IMR-90 (cell line): ENCODE data around the gene POU2AF2. TPM values are rescaled to one million over a fixed set of nuclear protein-coding genes. Genes with fewer than 3 reads are reported as not detected.

ENCODE experiments used
- ATAC-seq: fragments of 200-7000 bp; cut with Tn5 transposase; 2 replicates; pipeline ENCODE4 v1.9.1; 2020; ENCODE audit warnings: low read depth, mild to moderate bottlenecking, moderate library complexity
- BruUV-seq: library from RNA; stranded (reverse); fragments of 400-500 nt; replicated peaks from 2 replicates; lab custom pipeline; 2021; lab: Mats Ljungman, UMichigan
- CTCF ChIA-PET: fragments of 300-600 bp; formaldehyde crosslinking; extraction: SDS; loops from one replicate; lab custom pipeline; 2021; ENCODE audit warnings: antibody characterized with exemption; lab: Yijun Ruan, JAX
- POLR2A ChIA-PET: fragments of 300-600 bp; sonication (Branson Sonifier 250); formaldehyde crosslinking; loops from one replicate; lab custom pipeline; 2022; ENCODE audit warnings: antibody characterized with exemption; ENCODE audit not compliant: unreplicated experiment; lab: Charles Lee
- DNase-seq: peaks from one replicate; pipeline ENCODE4 v3.0.0; 2013
- H2AFZ ChIP-seq: replicated peaks from 2 replicates; pipeline ENCODE3; 2013; ENCODE audit warnings: low read length, mild to moderate bottlenecking; ENCODE audit not compliant: poor library complexity
- H2AK5ac ChIP-seq: 2 replicates; pipeline ENCODE4 v1.6.1; 2013; ENCODE audit warnings: low read depth, low read length, inconsistent platforms
- H2AK9ac ChIP-seq: replicated peaks from 2 replicates; pipeline ENCODE3; 2013; ENCODE audit warnings: mild to moderate bottlenecking, low read depth, low read length, moderate library complexity; ENCODE audit not compliant: poor library complexity
- H2BK120ac ChIP-seq: 2 replicates; pipeline ENCODE4 v1.6.1; 2013; ENCODE audit warnings: low read depth, low read length, inconsistent platforms
- H2BK15ac ChIP-seq: 3 replicates; pipeline ENCODE4 v1.6.1; 2013; ENCODE audit warnings: low read depth, low read length, inconsistent platforms
- H2BK20ac ChIP-seq: 2 replicates; pipeline ENCODE4 v1.6.1; 2013; ENCODE audit warnings: low read depth, mild to moderate bottlenecking, inconsistent platforms, low read length, moderate library complexity
- H2BK5ac ChIP-seq: 2 replicates; pipeline ENCODE4 v1.6.1; 2013; ENCODE audit warnings: mild to moderate bottlenecking, low read depth, low read length, inconsistent platforms; ENCODE audit not compliant: poor library complexity, severe bottlenecking
- H3K14ac ChIP-seq: replicated peaks from 2 replicates; pipeline ENCODE4 v1.6.1; 2013; ENCODE audit warnings: low read depth, low read length, inconsistent platforms
- H3K18ac ChIP-seq: 2 replicates; pipeline ENCODE4 v1.6.1; 2013; ENCODE audit warnings: low read depth, low read length, control low read depth
- H3K23ac ChIP-seq: 2 replicates; pipeline ENCODE4 v1.6.1; 2013; ENCODE audit warnings: low read depth, low read length, inconsistent platforms
- H3K27ac ChIP-seq: 2 replicates; pipeline ENCODE4 v1.5.1; 2013; ENCODE audit warnings: mild to moderate bottlenecking, control low read depth, low read length; ENCODE audit not compliant: insufficient read depth
- H3K27me3 ChIP-seq: 2 replicates; pipeline ENCODE4 v1.6.1; 2013; ENCODE audit warnings: low read length; ENCODE audit not compliant: control insufficient read depth, insufficient read depth
- H3K36me3 ChIP-seq: 2 replicates; pipeline ENCODE4 v1.6.1; 2013; ENCODE audit warnings: low read length, mixed read lengths; ENCODE audit not compliant: control insufficient read depth, insufficient read depth
- H3K4ac ChIP-seq: 2 replicates; pipeline ENCODE4 v1.6.1; 2013; ENCODE audit warnings: low read depth, low read length, inconsistent platforms
- H3K4me1 ChIP-seq: 2 replicates; pipeline ENCODE4 v1.6.1; 2013; ENCODE audit warnings: low read length, mixed read lengths; ENCODE audit not compliant: control insufficient read depth, insufficient read depth
- H3K4me2 ChIP-seq: 2 replicates; pipeline ENCODE4 v1.6.1; 2013; ENCODE audit warnings: low read depth, mild to moderate bottlenecking, control low read depth, low read length, moderate library complexity
- H3K4me3 ChIP-seq: 2 replicates; pipeline ENCODE4 v1.5.1; 2013; ENCODE audit warnings: low read depth, mild to moderate bottlenecking, control low read depth, low read length, moderate library complexity; ENCODE audit not compliant: insufficient read depth
- H3K56ac ChIP-seq: 2 replicates; pipeline ENCODE4 v1.6.1; 2013; ENCODE audit warnings: low read length, inconsistent platforms; ENCODE audit not compliant: insufficient read depth; ENCODE audit errors: extremely low read depth
- H3K79me1 ChIP-seq, 2 experiments: 2 replicates each; pipeline ENCODE4 v1.6.1; 2013; ENCODE audit warnings: low read length in 2 of 2, inconsistent platforms in 1 of 2, low read depth in 1 of 2
- H3K9ac ChIP-seq: 2 replicates; pipeline ENCODE4 v1.6.1; 2013; ENCODE audit warnings: low read depth, low read length, control low read depth
- H3K9me1 ChIP-seq: 2 replicates; pipeline ENCODE4 v1.6.1; 2013; ENCODE audit warnings: low read length, inconsistent platforms; ENCODE audit not compliant: insufficient read depth
- H3K9me3 ChIP-seq: 2 replicates; pipeline ENCODE4 v1.6.1; 2013; ENCODE audit warnings: low read length; ENCODE audit not compliant: control insufficient read depth, insufficient read depth
- H4K20me1 ChIP-seq: 2 replicates; pipeline ENCODE4 v1.6.1; 2013; ENCODE audit warnings: low read length, inconsistent platforms; ENCODE audit not compliant: insufficient read depth
- H4K5ac ChIP-seq: 2 replicates; pipeline ENCODE4 v1.6.1; 2013; ENCODE audit warnings: mild to moderate bottlenecking, low read depth, low read length, control low read depth
- H4K8ac ChIP-seq, 2 experiments: 2 replicates each; pipeline ENCODE4 v1.6.1; 2013; ENCODE audit warnings: low read depth in 2 of 2, low read length in 2 of 2, control low read depth in 1 of 2, inconsistent platforms in 1 of 2
- H4K91ac ChIP-seq: 2 replicates; pipeline ENCODE4 v1.6.1; 2013; ENCODE audit warnings: low read depth, low read length, inconsistent platforms; ENCODE audit not compliant: insufficient read depth
- POLR2A ChIP-seq: IDR thresholded peaks from 2 replicates; pipeline ENCODE4 v1.6.1; 2012; ENCODE audit warnings: mild to moderate bottlenecking, low read depth, low read length
- RAD21 ChIP-seq: IDR thresholded peaks from 2 replicates; pipeline ENCODE4 v1.6.1; 2012; ENCODE audit warnings: low read length, improper control_type of control experiment
- RFX5 ChIP-seq: IDR thresholded peaks from 2 replicates; pipeline ENCODE4 v1.8.0; 2012; ENCODE audit warnings: low read depth, mild to moderate bottlenecking, low read length, moderate library complexity
- USF2 ChIP-seq: fragments of 150-350 bp; IDR thresholded peaks from 2 replicates; pipeline ENCODE4 v1.6.1; 2017; ENCODE audit warnings: mild to moderate bottlenecking, antibody characterized with exemption, low read length, low read depth
- WGBS, 2 experiments: methylation state at CpG; one replicate each; pipeline versions ENCODE4 v1.1.5 to v1.1.7; 2013; ENCODE audit warnings: missing lambda C conversion rate in 2 of 2; ENCODE audit not compliant: insufficient read length in 1 of 2; ENCODE audit errors: extremely low coverage in 2 of 2; 5-methylcytosine and 5-hydroxymethylcytosine counted together
- dilution Hi-C: fragments of 300-500 bp; cut with HindIII; formaldehyde crosslinking; loops from one replicate; pipeline ENCODE4 v1.14.3; 2018; ENCODE audit warnings: low sequenced_read_pairs; ENCODE audit not compliant: unreplicated experiment
- in situ Hi-C: fragments of 300-500 bp; cut with MboI; formaldehyde crosslinking; loops from 3 replicates; pipeline ENCODE4 v1.14.3; 2019; ENCODE audit warnings: low sequenced_read_pairs, inconsistent platforms, mixed read lengths
- intact Hi-C: fragments of 100-400 bp; cut with micrococcal nuclease; formaldehyde crosslinking; loops from 2 replicates; pipeline ENCODE4 v1.10.0; 2022
- polyA plus RNA-seq, 3 experiments: library from polyadenylated mRNA; depleted of rRNA; stranded (reverse); fragments of >200 nt; gene quantifications; 2 replicates each; pipeline ENCODE4 v1.2.3, GENCODE V29; 2012; ENCODE audit warnings: low replicate concordance in 1 of 3
- total RNA-seq: library from RNA; depleted of rRNA; stranded (reverse); fragments of >200 nt; gene quantifications from 2 replicates; pipeline ENCODE4 v1.2.3, GENCODE V29; 2012

POU2AF2 gene
- total and polyA plus RNA-seq, 2 of the 4 experiments (the other 2 are of a cell fraction), result not detected

GRCh38 chr11:111322534-111322933 lies 77.0 kb downstream of the POU2AF2 start:
- dilution Hi-C loops, result no loop called here
- Histone ChIP-seq H3K4ac (no peak overlapping the region), H2AK9ac (no peak overlapping the region), H3K27ac (no peak overlapping the region), H3K4me3 (no peak overlapping the region), H2BK5ac (no peak overlapping the region), H2BK120ac (no peak overlapping the region), H3K4me2 (no peak overlapping the region), H3K23ac (no peak overlapping the region), H3K56ac (no peak overlapping the region), H3K36me3 (no peaks in the 10 kb centered on the region), H4K5ac (no peak overlapping the region), H3K14ac (no peak overlapping the region), H3K27me3 (peaks cover 6% of the 10 kb centered on the region), H2BK20ac (no peak overlapping the region), H3K18ac (no peak overlapping the region), H3K4me1 (peaks cover 6% of the 10 kb centered on the region), H2BK15ac (no peak overlapping the region), H3K9me3 (no peaks in the 10 kb centered on the region), H3K9me1 (0 out of 2 replicates have a peak, but pooled peaks cover 5% of the 10 kb centered on the region), H2AFZ (no peak overlapping the region), H2AK5ac (no peak overlapping the region), H4K20me1 (no peaks in the 10 kb centered on the region), H3K79me1 (no peaks in the 10 kb centered on the region), H4K8ac (no peak overlapping the region), H3K9ac (no peak overlapping the region), H4K91ac (no peak overlapping the region)
- intact Hi-C loops, result no loop called here
- ChIA-PET POLR2A (no interaction called here), CTCF (no interaction called here)
- TF ChIP-seq POLR2A, result no peak
- no peak for TF ChIP-seq RAD21
- no peak for TF ChIP-seq USF2
- no peak for TF ChIP-seq RFX5
- no CpG with 5 or more reads among the region's 2 CpGs for WGBS, 2 experiments
- BruUV-seq, result no TSS peak
- ATAC-seq (no peak), DNase-seq (no peak)
- in situ Hi-C loops, result no loop called here
